A673 (cell line): Measurements from ENCODE around the gene BSG.

ENCODE experiments used
- CTCF ChIP-seq: fragments of 300-800, 200-600 bp; sonication (generic); conservative IDR thresholded peaks from 2 replicates; pipeline ENCODE4 v1.5.1; 2017; ENCODE audit warnings: low read depth, mild to moderate bottlenecking, antibody characterized with exemption, low read length, moderate library complexity, mixed read lengths
- EZH2 ChIP-seq: fragments of 200-600 bp; sonication (generic); IDR thresholded peaks from 2 replicates; pipeline ENCODE4 v1.6.1; 2017; ENCODE audit warnings: borderline replicate concordance, low read depth, mild to moderate bottlenecking, mixed read lengths, antibody characterized with exemption, low read length; ENCODE audit not compliant: poor library complexity, severe bottlenecking

- no peak; the same call in 1 of the 2 replicates for TF ChIP-seq CTCF
- TF ChIP-seq EZH2 = no peak
Observed at GRCh38 chr19:531009-531752, 41.2 kb upstream of the BSG start.
